ENCODE data around the gene CCDC78.

CCDC78 gene

DNA sequence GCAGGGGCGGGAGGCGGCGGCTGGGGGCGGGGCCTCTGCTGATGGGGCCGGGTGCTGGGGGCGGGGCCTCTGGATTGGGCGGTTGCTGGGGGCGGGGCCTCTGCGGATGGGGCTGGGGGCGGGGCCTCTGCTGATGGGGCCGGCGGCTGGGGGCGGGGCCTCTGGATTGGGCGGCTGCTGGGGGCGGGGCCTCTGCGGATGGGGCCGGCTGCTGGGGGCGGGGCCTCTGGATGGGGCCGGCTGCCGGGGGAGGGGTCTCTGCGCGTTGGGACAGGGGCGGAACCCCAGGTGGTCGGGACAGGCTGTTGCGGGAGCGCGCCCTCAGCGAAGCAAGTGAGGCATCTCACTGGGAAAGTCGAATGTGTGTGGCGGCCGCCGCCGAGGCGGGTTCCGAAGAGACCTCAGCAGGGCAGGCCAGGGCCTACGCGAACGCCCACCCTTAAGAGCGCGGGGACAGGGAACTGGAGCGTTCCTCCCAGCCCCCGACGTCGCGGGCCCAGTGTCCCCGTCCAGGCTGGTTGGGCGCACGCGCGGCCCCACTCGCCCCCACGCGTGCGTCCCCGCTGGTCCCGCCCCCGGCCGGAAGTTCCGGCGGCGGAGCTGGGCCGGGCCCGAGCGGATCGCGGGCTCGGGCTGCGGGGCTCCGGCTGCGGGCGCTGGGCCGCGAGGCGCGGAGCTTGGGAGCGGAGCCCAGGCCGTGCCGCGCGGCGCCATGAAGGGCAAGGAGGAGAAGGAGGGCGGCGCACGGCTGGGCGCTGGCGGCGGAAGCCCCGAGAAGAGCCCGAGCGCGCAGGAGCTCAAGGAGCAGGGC is 46.2 kb downstream of the CCDC78 start, which contains the start of gene STUB1:
STUB1 (plus strand) TSS at position 597 of the 811 bp plus-strand sequence; CDS start at position 713, 116 bp downstream.
- DNase-seq (ENCODE audit: low read depth in 1 of 2, low spot score in 1 of 2): peak; percentile 79 to 85

DNA sequence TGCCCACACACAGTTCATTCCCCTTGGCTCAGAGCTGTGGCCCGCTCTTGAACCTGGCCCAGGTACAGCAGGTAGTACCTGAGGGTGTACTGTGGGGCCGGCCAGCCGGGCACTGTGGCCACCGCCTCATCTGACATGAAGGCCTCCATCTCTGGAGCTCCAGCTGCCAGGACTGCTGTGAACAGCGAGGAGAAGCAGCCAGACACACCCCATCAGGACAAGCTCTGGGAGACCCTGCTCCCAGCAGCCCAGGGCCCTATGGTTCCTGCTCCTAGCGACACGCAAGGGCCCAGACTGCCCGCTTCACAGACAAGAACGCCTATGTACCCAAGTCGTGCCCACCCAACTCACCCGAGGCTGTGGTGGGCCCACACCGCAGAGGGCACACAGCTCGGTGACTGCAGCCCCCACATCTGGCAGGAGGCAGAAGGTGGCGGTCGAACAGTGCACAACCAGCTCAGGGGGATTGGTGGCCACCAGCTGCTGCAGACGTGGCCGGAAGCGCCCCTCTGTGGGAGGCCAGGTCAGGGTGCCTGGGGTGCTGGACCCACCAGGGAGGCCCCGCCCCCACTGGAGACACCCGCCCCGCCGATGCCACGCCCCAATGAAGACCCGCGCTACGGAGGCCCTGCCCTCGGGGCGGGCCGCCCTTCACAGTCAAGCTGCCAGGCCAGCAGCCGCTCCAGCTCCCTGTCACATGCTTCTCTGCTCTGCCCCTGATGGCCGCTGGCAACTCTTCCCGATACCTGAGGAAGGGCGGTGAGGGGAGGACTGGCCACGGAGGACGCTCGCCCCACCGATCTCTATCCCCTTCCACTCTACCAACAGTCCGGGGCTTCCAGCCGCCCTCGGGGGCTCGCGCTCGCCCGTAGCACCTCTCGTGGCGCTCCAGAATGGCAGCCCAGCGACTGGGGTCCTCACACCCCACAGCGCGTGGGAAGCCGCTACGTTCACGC is 47.1 kb downstream of the CCDC78 start:
- peak in 1 of 2 donors; percentile 32 for DNase-seq (ENCODE audit: low read depth in 1 of 2, low spot score in 1 of 2)

DNA sequence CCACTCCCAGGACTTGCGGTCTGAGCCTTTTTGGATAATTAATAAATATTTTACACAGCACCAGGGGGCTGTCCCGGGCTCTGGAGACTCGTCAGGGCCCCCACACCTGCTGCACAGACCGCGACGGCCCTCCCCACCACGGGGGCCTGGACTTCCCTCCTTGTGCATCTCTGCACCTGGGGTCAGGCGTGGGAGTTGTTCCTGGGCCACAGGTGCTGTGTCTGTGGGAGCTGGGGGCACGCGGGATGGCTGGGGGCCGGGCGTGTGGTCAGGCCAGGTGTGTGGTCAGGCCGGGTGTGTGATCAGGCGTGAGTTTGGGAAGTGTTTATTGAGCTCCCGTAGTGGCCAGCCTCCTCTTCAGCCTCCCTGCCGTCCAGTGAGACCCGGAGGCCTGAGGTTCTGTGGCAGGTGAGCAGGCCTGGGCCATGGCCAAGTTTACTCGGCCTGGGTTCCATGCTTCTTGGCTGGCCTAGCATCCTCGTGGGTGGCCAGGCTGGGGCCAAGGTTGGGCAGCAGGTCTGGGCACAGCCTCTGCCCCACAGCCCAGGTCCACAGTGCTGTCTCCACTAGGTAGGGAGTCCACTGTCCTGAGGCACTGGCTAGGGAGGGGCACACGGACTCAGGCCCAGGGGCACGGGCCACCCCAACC is 47.9 kb downstream of the CCDC78 start:
- no peak for DNase-seq (ENCODE audit: low read depth in 1 of 2, low spot score in 1 of 2)

DNA sequence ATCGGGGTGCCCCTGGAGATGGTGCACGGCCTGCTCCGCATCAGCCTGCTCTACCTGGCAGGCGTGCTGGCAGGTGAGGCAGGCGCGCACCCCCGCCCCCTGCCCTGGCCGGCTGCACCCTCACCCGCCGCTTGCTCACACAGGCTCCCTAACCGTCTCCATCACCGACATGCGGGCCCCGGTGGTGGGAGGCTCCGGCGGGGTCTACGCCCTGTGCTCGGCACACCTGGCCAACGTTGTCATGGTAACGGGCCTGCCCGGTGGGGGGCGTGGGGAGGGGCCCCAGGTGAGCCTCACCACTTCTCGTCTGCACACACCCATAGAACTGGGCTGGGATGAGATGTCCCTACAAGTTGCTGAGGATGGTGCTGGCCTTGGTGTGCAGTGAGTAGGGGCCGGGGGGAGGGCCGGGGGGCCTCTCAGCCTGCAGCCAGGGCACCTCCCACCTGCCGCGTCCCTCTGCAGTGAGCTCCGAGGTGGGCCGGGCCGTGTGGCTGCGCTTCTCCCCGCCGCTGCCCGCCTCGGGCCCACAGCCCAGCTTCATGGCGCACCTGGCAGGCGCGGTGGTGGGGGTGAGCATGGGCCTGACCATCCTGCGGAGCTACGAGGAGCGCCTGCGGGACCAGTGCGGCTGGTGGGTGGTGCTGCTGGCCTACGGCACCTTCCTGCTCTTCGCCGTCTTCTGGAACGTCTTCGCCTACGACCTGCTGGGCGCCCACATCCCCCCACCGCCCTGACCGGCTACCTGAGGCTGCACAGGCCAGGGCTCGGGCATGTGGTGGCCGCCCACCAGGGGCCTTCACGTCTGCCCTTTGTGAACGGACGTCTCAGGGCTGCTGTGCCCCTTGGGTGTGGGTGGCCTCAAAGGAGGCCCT is 48.7 kb downstream of the CCDC78 start:
- no peak for DNase-seq (ENCODE audit: low read depth in 1 of 2, low spot score in 1 of 2)

DNA sequence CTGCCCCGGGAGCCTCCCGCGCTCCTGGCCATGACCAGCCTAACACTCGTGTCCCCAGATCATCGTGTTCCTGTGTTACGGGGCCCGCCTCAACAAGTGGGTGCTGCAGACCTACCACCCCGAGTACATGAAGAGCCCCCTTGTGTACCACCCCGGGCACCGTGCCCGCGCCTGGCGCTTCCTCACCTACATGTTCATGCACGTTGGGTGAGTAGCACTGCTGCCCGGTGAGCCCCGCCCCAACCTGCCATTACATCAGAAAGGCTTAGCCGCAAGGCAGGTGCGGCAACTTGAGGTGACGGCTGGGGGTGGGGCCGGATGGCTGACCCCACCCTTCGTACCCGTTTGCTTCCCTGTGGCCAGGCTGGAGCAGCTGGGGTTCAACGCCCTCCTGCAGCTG is 49.3 kb downstream of the CCDC78 start:
- DNase-seq (ENCODE audit: low read depth in 1 of 2, low spot score in 1 of 2): no peak

DNA sequence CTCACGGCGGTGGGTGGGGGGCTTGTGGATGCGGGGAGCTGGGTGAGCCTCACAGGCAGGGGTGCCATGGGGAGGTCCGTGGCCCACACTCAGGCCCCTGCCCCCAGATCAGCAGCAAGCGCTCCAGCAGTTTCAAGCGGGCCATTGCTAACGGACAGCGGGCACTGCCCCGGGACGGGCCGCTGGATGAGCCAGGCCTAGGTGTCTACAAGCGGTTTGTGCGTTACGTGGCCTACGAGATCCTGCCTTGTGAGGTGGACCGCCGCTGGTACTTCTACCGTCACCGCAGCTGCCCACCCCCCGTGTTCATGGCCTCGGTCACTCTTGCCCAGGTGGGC is 49.7 kb downstream of the CCDC78 start:
- no peak for DNase-seq (ENCODE audit: low read depth in 1 of 2, low spot score in 1 of 2)

DNA sequence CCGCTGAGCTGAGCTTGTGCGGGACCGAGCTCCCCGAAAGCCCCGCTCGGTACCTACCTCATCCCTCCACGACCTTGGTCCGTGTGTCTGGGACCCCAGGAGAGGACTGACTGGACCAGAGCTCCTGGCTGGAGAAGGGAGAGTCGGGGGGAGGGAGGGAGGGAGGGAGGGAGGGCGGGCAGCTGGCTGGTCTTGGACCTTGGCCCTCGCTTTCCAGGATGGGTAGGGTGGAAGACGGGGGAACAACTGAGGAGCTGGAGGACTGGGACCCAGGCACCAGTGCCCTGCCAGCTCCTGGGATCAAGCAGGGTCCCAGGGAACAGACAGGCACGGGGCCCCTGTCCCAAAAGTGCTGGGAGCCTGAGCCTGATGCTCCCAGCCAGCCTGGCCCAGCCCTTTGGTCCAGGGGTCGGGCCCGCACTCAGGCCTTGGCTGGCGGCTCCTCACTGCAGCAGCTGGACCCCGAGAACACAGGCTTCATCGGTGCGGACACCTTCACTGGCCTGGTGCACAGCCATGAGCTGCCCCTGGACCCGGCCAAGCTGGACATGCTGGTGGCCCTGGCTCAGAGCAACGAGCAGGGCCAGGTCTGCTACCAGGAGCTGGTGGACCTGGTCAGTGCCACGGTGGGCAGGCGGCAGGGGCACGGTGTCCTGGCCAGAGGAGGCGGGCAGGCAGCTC is 50.2 kb downstream of the CCDC78 start:
- DNase-seq (ENCODE audit: low read depth in 1 of 2, low spot score in 1 of 2): no peak

DNA sequence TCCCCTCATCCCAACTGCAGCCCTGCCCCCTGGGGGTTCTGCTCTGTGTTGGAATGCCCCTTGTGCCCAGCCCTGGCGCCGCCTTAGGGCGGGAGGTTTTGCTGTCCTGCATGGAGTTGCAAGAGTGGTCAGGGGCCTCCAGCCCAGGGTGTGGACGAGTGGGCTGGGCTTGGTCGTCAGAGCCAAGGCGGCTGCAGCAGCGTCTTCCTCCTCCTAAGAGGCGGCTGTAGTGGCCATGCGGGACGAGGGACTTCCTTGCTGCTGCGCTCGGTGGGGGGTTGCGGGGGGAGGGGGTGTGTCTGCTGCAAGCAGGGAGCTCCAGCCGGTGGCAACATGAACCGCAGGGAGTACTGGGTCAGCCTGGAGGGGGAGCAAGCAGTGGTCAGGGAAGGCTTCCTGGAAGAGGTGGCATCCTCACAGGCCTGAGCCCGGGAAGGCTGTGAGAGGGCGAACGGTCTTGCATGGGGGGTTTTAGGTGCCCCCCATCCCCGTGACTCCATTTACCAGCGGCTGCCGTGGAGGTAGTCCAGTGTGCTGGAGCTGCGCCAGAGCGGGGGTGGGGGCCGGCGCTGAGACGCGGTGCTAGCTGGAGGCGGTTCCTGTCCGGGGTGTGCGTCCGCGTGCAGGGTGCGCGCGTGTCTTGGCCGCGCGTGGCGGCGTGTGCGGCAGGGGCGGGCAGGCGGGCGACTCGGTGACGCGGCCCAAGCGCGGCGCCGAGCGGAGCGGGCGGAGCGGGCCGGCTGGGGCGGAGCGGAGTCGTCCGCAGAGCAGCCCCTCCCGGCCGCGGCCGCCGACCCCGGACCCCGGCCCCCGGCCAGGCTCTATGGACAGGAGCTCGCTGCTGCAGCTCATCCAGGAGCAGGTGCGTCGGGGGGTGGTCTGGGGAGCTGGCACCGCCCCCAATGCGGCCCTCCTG is 51.0 kb downstream of the CCDC78 start, which contains the start of gene RHBDL1:
RHBDL1 (plus strand) TSS at position 704 of the 916 bp plus-strand sequence; CDS start at position 824, 120 bp downstream.
- no peak for DNase-seq (ENCODE audit: low read depth in 1 of 2, low spot score in 1 of 2)

DNA sequence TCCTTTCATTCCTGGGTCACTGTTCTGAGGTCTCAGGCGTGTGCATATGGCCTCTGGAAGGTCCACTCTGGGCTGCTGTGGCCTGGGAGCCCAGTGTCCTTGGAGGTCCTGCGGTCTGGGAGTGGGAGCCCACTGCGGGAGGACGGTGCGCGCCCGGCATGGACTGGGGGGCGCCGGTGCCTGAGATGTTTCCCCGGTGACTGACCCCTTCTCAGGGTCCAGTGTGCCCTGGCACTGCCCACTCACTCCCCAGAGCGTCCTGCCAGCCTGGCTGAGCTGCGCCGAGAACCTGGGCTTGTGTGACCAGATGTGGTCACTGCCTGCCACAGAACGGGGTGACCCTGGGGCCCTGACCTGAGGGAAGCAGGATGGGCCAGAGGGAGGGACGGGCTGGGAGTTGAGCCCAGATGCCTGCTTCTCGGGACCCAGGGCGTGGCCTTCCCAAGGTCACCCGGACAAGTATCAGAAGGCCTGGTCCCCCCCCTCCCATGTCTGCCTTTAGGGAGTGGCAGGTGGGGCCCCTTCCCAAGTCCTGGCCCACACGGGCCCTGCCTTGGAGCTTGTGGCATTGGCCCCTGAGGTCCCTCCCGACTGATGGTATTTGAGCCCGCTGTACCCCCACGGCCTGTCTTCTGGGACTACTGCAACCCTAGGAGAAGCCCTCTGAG is 51.9 kb downstream of the CCDC78 start:
- DNase-seq (ENCODE audit: low read depth in 1 of 2, low spot score in 1 of 2): no peak

DNA sequence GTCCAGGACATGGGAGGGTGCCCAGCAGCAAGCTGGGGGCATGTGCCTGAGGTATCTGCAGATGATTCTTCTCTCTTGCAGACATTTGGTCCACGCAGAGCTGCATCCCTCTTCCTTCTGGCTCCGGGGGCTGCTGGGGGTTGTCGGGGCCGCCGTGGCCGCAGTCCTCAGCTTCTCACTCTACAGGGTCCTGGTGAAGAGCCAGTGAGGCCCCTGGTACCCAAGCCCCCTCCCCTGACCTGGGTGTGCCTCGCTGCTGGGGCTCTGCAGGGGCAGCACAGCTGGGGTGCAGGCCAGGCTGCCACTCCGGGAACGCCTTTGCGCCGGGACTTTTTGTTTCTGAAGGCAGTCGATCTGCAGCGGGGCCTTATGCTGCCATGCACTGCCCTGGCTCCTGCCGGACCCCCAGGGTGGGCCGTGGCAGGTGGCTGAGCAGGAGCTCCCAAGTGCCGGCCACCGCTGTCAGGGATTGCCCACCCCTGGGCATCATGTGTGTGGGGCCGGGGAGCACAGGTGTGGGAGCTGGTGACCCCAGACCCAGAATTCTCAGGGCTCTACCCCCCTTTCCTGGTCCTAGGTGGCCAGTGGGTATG is 52.7 kb downstream of the CCDC78 start:
- no peak for DNase-seq (ENCODE audit: low read depth in 1 of 2, low spot score in 1 of 2)

DNA sequence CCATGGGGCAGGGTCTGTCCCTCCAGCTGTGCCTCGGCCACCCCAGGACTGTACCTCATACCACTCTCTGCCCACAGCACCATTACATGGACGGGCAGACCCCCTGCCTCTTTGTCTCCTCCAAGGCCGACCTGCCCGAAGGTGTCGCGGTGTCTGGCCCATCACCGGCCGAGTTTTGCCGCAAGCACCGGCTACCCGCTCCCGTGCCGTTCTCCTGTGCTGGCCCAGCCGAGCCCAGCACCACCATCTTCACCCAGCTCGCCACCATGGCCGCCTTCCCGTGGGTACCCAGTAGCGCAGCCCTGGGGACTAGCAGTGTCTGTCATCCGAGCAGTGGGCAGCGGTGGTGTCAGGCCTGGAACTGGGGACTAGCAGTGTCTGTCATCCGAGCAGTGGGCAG is 53.4 kb downstream of the CCDC78 start:
- no peak for DNase-seq (ENCODE audit: low read depth in 1 of 2, low spot score in 1 of 2)

Measured in stimulated activated CD4-positive, alpha-beta T cell treated with anti-CD3 and anti-CD28 coated beads, Interleukin-15, amount 100 ng/mL, for 1 hour (primary cell).